GM23248 (cell line): Measurements from ENCODE around the gene RAD51B. TPM values are rescaled to one million over a fixed set of nuclear protein-coding genes. Genes with fewer than 3 reads are reported as not detected.
A peak's percentile ranks its signal among the peaks of the same experiment; 100 is the strongest.
"Not testable (repeated sequence)": the region's sequence is repeated elsewhere in the genome, so short reads cannot be mapped to it uniquely, and the experiment has no call there.

Experiments used
- DNase-seq: peaks from one replicate; pipeline ENCODE4 v3.0.0-alpha.2; 2015
- H2AFZ ChIP-seq: fragments of 200-600 bp; sonication (generic); 2 replicates; pipeline ENCODE4 v1.6.1; 2016; ENCODE audit warnings: antibody characterized with exemption
- H3F3A ChIP-seq: fragments of 200-600 bp; sonication (generic); 2 replicates; pipeline ENCODE4 v1.6.1; 2016; ENCODE audit warnings: mild to moderate bottlenecking, antibody characterized with exemption, mixed run types; ENCODE audit not compliant: insufficient read depth
- H3K27ac ChIP-seq: fragments of 200-600 bp; sonication (generic); 2 replicates; pipeline ENCODE4 v1.5.1; 2016; ENCODE audit warnings: mild to moderate bottlenecking
- H3K27me3 ChIP-seq: fragments of 200-600 bp; sonication (generic); replicated peaks from 2 replicates; pipeline ENCODE4 v1.6.1; 2016; ENCODE audit warnings: mild to moderate bottlenecking; ENCODE audit not compliant: insufficient read depth
- H3K36me3 ChIP-seq: fragments of 200-600 bp; sonication (generic); 2 replicates; pipeline ENCODE4 v1.6.1; 2016; ENCODE audit warnings: low read depth, mild to moderate bottlenecking
- H3K4me1 ChIP-seq: fragments of 200-600 bp; sonication (generic); 2 replicates; pipeline ENCODE4 v1.6.1; 2016; ENCODE audit warnings: mild to moderate bottlenecking; ENCODE audit not compliant: insufficient read depth
- H3K4me2 ChIP-seq: fragments of 200-600 bp; sonication (generic); one replicate; pipeline ENCODE4 v1.6.1; 2016; ENCODE audit warnings: mild to moderate bottlenecking; ENCODE audit not compliant: unreplicated experiment
- H3K4me3 ChIP-seq: fragments of 200-600 bp; sonication (generic); 2 replicates; pipeline ENCODE4 v1.5.1; 2016; ENCODE audit warnings: mild to moderate bottlenecking
- H3K79me2 ChIP-seq: fragments of 200-600 bp; sonication (generic); 2 replicates; pipeline ENCODE4 v1.6.1; 2016; ENCODE audit warnings: mild to moderate bottlenecking; ENCODE audit not compliant: insufficient read depth
- H3K9ac ChIP-seq: fragments of 200-600 bp; sonication (generic); 2 replicates; pipeline ENCODE4 v1.6.1; 2016; ENCODE audit warnings: mild to moderate bottlenecking
- H3K9me2 ChIP-seq: fragments of 200-600 bp; sonication (generic); 2 replicates; pipeline ENCODE4 v1.6.1; 2016; ENCODE audit warnings: mixed run types, mild to moderate bottlenecking, moderate library complexity; ENCODE audit not compliant: insufficient read depth
- H3K9me3 ChIP-seq: fragments of 200-600 bp; sonication (generic); one replicate; pipeline ENCODE4 v1.6.1; 2017; ENCODE audit warnings: low read depth
- H4K20me1 ChIP-seq: fragments of 200-600 bp; sonication (generic); 2 replicates; pipeline ENCODE4 v1.6.0; 2016; ENCODE audit not compliant: insufficient read depth
- EZH2 ChIP-seq: fragments of 200-600 bp; sonication (generic); IDR thresholded peaks from 2 replicates; pipeline ENCODE4 v1.6.1; 2018; ENCODE audit warnings: antibody characterized with exemption, mild to moderate bottlenecking; ENCODE audit not compliant: insufficient read depth, poor library complexity, severe bottlenecking
- EZH2phosphoT487 ChIP-seq: fragments of 200-600 bp; sonication (generic); IDR thresholded peaks from 2 replicates; pipeline ENCODE4 v1.6.1; 2018; ENCODE audit warnings: antibody characterized with exemption, moderate library complexity, mild to moderate bottlenecking, low read depth; ENCODE audit not compliant: insufficient read depth
- WGBS, 2 experiments: methylation state at CpG; one replicate each; pipeline ENCODE4 v1.1.6; 2015 to 2017; ENCODE audit warnings: low lambda C conversion rate in 2 of 2, low coverage in 1 of 2; ENCODE audit errors: missing lambda C conversion rate in 2 of 2; 5-methylcytosine and 5-hydroxymethylcytosine counted together
- in situ Hi-C: fragments of 300-500 bp; cut with MboI; formaldehyde crosslinking; loops from 2 replicates; pipeline ENCODE4 v1.15.0; 2020
- polyA plus RNA-seq: library from polyadenylated mRNA; unstranded; fragments of >200 nt; fragmentation: Nextera tagmentation; extraction: Ambion mirVana; gene quantifications from 2 replicates; pipeline ENCODE4 v1.2.1, GENCODE V29; 2016
- total RNA-seq: library from RNA; depleted of rRNA; stranded (reverse); fragments of >200 nt; shearing (Covaris generic); gene quantifications from 2 replicates; pipeline ENCODE4 v1.2.3, GENCODE V29; 2014

RAD51B gene
- total and polyA plus RNA-seq, 2 experiments from 2014 or later: 4.0 to 8.8 TPM

GRCh38 chr14:68254669-68255527, 435.3 kb downstream of the RAD51B start:
- no peaks in the 10 kb centered on the region for H3K36me3 ChIP-seq
- 0 out of 2 replicates have a peak overlapping the region, but pooled peaks have one; percentile 6 for H2AFZ ChIP-seq
- no peak overlapping the region for H3K4me3 ChIP-seq
- H3K79me2 ChIP-seq: no peaks in the 10 kb centered on the region
- H3K27ac ChIP-seq: peak overlapping the region; percentile 35; the same call in 1 of the 2 replicates
- no peak overlapping the region for H3K9ac ChIP-seq
- H3K9me2 ChIP-seq: no peaks in the 10 kb centered on the region
- TF ChIP-seq EZH2phosphoT487 (no peak), EZH2 (no peak)
- in situ Hi-C loops: loop anchor here (10.0 kb wide), 2 partner anchors 430 to 530 kb away; no protein-coding TSS in a partner anchor
- H3K4me1 ChIP-seq: peaks cover 40% of the 10 kb centered on the region
- H3F3A ChIP-seq: peaks cover 21% of the 10 kb centered on the region
- no peaks in the 10 kb centered on the region for H3K9me3 ChIP-seq
- WGBS, 2 experiments: 97 to 100% methylated on average over 1 of the region's 1 CpG
- no peaks in the 10 kb centered on the region for H3K27me3 ChIP-seq
- no peaks in the 10 kb centered on the region for H4K20me1 ChIP-seq
- H3K4me2 ChIP-seq: peak overlapping the region; percentile 57
- peak; percentile 57 for DNase-seq

DNA sequence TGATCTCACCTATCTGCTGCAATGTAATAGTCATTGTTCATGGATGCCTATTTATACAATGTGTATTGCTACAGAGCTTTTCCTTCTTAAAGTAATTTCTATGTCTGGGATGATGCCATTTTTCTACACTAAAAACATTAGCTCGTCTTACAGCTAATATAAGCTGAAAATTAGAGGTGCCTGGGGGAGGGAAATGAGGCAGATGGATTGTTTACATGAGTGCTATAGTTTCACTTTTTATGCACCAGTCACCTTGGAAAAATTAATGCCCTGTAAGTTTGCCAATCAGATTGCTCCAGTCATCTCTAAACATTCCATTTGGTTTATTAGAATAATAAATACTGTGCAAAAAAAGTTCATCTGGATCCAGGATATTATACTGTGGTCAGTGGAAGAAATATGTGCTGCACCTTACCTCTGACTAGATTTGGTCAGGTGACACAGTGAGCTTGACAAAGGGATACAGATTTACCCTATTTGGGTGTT, 436.2 kb downstream of the RAD51B start:
- peak overlapping the region; percentile 20; the same call in 1 of the 2 replicates for H3K27ac ChIP-seq
- H3K4me3 ChIP-seq: no peak overlapping the region
- no peak overlapping the region for H3K9ac ChIP-seq
- no peak overlapping the region for H2AFZ ChIP-seq
- peaks cover 12% of the 10 kb centered on the region for H3F3A ChIP-seq
- peak overlapping the region; percentile 57 for H3K4me2 ChIP-seq
- no peak for TF ChIP-seq EZH2
- TF ChIP-seq EZH2phosphoT487: no peak
- H3K79me2 ChIP-seq: no peaks in the 10 kb centered on the region
- no peaks in the 10 kb centered on the region for H3K9me3 ChIP-seq
- no peaks in the 10 kb centered on the region for H3K9me2 ChIP-seq
- peak; percentile 66 for DNase-seq
- in situ Hi-C loops: loop anchor here (10.0 kb wide), 2 partner anchors 429 to 529 kb away; no protein-coding TSS in a partner anchor
- H4K20me1 ChIP-seq: no peaks in the 10 kb centered on the region
- H3K27me3 ChIP-seq: no peaks in the 10 kb centered on the region
- H3K36me3 ChIP-seq: no peaks in the 10 kb centered on the region
- peaks cover 32% of the 10 kb centered on the region for H3K4me1 ChIP-seq
- 25 to 32% methylated on average over 1 of the region's 1 CpG for WGBS, 2 experiments

DNA sequence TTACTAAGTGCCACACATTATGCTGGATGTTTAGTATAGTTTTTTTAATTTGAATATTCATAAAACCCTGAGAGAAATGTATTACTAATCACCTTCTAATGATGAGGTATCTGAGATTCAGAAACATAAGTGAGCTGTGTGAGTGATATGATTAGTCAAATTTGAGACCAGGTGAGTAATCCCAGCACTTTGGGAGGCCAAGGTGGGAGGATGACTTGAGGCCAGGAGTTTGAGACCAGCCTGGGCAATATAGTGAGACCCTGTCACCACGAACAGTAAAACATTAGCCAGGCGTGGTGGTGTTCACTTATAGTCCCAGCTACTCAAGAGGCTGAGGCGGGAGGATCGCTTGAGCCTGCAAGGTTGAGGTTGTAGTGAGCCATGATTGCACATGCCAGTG, 438.4 kb downstream of the RAD51B start:
- peaks cover 12% of the 10 kb centered on the region for H3F3A ChIP-seq
- H3K36me3 ChIP-seq: no peaks in the 10 kb centered on the region
- 96 to 100% methylated on average over 4 of the region's 4 CpGs for WGBS, 2 experiments
- H3K27me3 ChIP-seq: no peaks in the 10 kb centered on the region
- H3K9ac ChIP-seq: no peak overlapping the region
- TF ChIP-seq EZH2phosphoT487 (no peak), EZH2 (no peak)
- H3K9me2 ChIP-seq: no peaks in the 10 kb centered on the region
- H3K4me2 ChIP-seq: no peak overlapping the region
- H3K27ac ChIP-seq: no peak overlapping the region
- H2AFZ ChIP-seq: no peak overlapping the region
- no peaks in the 10 kb centered on the region for H3K9me3 ChIP-seq
- H4K20me1 ChIP-seq: no peaks in the 10 kb centered on the region
- in situ Hi-C loops: loop anchor here (10.0 kb wide), 2 partner anchors 427 to 527 kb away; no protein-coding TSS in a partner anchor
- no peaks in the 10 kb centered on the region for H3K79me2 ChIP-seq
- no peak for DNase-seq
- H3K4me3 ChIP-seq: no peak overlapping the region
- peaks cover 25% of the 10 kb centered on the region for H3K4me1 ChIP-seq

DNA sequence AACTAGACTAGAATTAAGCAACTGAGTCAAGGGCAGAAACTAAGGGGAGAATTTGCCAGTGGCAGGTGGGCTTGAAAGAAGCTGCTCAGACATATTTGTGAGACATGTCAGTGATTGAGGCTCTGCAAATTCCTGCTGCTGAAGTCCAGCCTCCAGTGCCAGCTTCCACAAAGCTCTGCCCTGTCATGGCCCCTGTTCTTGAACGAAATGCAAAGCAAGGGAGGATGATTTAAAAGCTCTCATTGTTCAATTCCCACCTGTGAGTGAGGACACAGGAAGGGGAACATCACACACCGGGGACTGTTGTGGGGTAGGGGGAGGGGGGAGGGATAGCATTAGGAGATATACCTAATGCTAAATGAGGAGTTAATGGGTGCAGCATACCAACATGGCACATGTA, 439.4 kb downstream of the RAD51B start:
- not testable (repeated sequence) for H3K79me2 ChIP-seq, H3K4me3 ChIP-seq, H3K27ac ChIP-seq, H3K4me2 ChIP-seq, H3K36me3 ChIP-seq, H3K9me3 ChIP-seq, H3K27me3 ChIP-seq, H4K20me1 ChIP-seq, DNase-seq, H3K9me2 ChIP-seq, H2AFZ ChIP-seq, H3K9ac ChIP-seq
- 95 to 98% methylated on average over 2 of the region's 2 CpGs for WGBS, 2 experiments
- peaks cover 12% of the 10 kb centered on the region for H3F3A ChIP-seq
- H3K4me1 ChIP-seq: peaks cover 27% of the 10 kb centered on the region
- in situ Hi-C loops: loop anchor here (10.0 kb wide), 2 partner anchors 426 to 526 kb away; no protein-coding TSS in a partner anchor
